ENCODE measurements around the gene INSL6. TPM values are rescaled to one million over a fixed set of nuclear protein-coding genes. Genes with fewer than 3 reads are reported as not detected.

The INSL6 gene
- not detected for polyA plus RNA-seq (2013, experiment 1 of 2)
- polyA plus RNA-seq (2013, experiment 2 of 2): not detected

DNA sequence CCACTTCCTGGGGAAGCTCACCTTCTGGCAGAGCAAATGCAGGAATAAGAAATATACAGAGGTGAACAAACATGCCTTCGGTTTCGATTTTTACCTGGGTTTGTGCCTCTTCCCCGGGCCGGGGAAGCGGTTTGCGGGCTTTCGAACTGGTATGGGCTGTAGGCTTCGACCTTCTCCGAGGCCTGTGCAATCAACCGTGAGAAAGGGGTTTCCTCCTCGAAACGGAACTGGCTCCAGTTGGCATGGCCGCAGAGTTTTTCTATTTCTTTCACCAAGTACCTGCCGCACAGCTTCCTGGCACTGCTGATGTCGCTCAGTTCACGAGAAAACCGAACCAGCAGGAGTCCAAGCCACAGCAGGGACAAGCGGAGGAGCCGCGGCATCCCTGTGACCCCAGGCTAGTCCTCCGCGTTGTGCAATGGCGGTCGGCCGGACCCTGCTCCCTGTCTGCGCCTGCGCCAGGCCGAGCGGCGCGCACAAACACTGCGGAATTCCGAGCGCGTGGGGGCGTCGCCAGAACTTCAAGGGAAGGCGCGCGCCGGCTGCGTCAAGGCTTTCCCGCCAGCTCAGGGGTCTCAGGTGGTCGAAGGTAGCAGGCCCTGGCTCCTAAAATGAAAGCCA, at the start of gene INSL6:
Gene INSL6, minus strand, starts transcription at position 420 of the 621 bp plus-strand sequence. Its CDS starts 37 bp downstream, at position 383.
- no peak within 1 kb of the TSS for H2BK5ac ChIP-seq (ENCODE audit: low read depth, low read length, poor library complexity, severe bottlenecking)
- H3K4me3 ChIP-seq (ENCODE audit: insufficient read depth in 1 of 2, low read depth in 1 of 2, low read length in 2 of 2): no peak within 1 kb of the TSS
- no peak within 1 kb of the TSS for H3K14ac ChIP-seq (ENCODE audit: low read length in 2 of 2)
- H2AK5ac ChIP-seq (ENCODE audit: low read length, severe bottlenecking): no peak within 1 kb of the TSS
- no peaks in the 10 kb centered on the region for H3K79me1 ChIP-seq (replicated peaks; ENCODE audit: low read length, poor library complexity, severe bottlenecking)
- no peak within 1 kb of the TSS for H3K27ac ChIP-seq (ENCODE audit: low read length, poor library complexity, severe bottlenecking)
- H3K4ac ChIP-seq (ENCODE audit: low read depth in 1 of 2, low read length in 2 of 2): no peak within 1 kb of the TSS
- H2BK12ac ChIP-seq (ENCODE audit: low read length in 2 of 2): no peak within 1 kb of the TSS
- WGBS: 97% methylated on average over 44 of the region's 44 CpGs
- no peak within 1 kb of the TSS for H3K23ac ChIP-seq (ENCODE audit: low read length in 2 of 2)
- no peak within 1 kb of the TSS for H3K18ac ChIP-seq (ENCODE audit: low read depth in 1 of 2, low read length in 2 of 2)
- DNase-seq: no peak
- no peak within 1 kb of the TSS for H3K9ac ChIP-seq (ENCODE audit: low read length)
- H4K8ac ChIP-seq (ENCODE audit: low read length): no peak within 1 kb of the TSS
- peaks cover 7% of the 10 kb centered on the region for H3K9me3 ChIP-seq (ENCODE audit: control insufficient read depth, low read length)
- H3K36me3 ChIP-seq (ENCODE audit: control insufficient read depth in 1 of 2, insufficient read depth in 2 of 2, low read depth in 1 of 2, low read length in 2 of 2): no peaks in the 10 kb centered on the region
- no peaks in the 10 kb centered on the region for H3K4me1 ChIP-seq (ENCODE audit: control insufficient read depth, insufficient read depth, low read depth, low read length)
- no peak within 1 kb of the TSS for H2BK15ac ChIP-seq (ENCODE audit: low read depth, poor library complexity, severe bottlenecking)
- H4K91ac ChIP-seq (ENCODE audit: low read length): no peak within 1 kb of the TSS
- H3K4me2 ChIP-seq (ENCODE audit: low read length, poor library complexity, severe bottlenecking): no peak within 1 kb of the TSS
- H3K27me3 ChIP-seq (ENCODE audit: control insufficient read depth in 1 of 2, insufficient read depth in 1 of 2, low read length in 2 of 2): peaks cover 0 to 21% of the 10 kb centered on the region in 2 experiments
- no peak within 1 kb of the TSS for H2AFZ ChIP-seq (ENCODE audit: low read depth, low read length)
- H2BK120ac ChIP-seq (ENCODE audit: low read depth, low read length): no peak within 1 kb of the TSS

DNA sequence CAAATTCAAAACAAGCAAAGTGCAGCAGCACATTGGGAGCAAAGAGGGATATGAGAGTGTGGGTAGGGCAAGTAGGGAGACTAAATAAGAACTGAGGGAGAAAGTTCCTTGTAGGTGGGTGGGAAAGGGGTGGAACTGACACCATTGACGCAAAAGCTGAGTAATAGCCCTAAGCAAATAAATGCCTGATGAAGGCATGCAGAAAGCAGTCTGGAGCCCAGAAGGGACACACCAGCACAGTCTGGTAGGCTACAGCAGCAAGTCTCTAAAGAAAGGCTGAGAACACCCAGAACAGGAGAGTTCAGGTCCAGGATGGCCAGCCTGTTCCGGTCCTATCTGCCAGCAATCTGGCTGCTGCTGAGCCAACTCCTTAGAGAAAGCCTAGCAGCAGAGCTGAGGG, 45.8 kb upstream of the INSL6 start, which contains the start of gene INSL4:
Gene INSL4, plus strand, starts transcription at position 208 of the 400 bp plus-strand sequence. Its CDS starts 105 bp downstream, at position 313.
- Histone ChIP-seq H2AK5ac (ENCODE audit: low read length, severe bottlenecking) (no peak within 1 kb of the TSS), H2BK15ac (ENCODE audit: low read depth, poor library complexity, severe bottlenecking) (no peak within 1 kb of the TSS), H3K79me1 (replicated peaks; ENCODE audit: low read length, poor library complexity, severe bottlenecking) (no peaks in the 10 kb centered on the region), H3K14ac (ENCODE audit: low read length in 2 of 2) (no peak within 1 kb of the TSS), H2BK120ac (ENCODE audit: low read depth, low read length) (no peak within 1 kb of the TSS), H4K8ac (ENCODE audit: low read length) (no peak within 1 kb of the TSS), H2BK5ac (ENCODE audit: low read depth, low read length, poor library complexity, severe bottlenecking) (no peak within 1 kb of the TSS), H2AFZ (ENCODE audit: low read depth, low read length) (no peak within 1 kb of the TSS), H3K18ac (ENCODE audit: low read depth in 1 of 2, low read length in 2 of 2) (no peak within 1 kb of the TSS), H3K4me2 (ENCODE audit: low read length, poor library complexity, severe bottlenecking) (no peak within 1 kb of the TSS), H3K4me1 (ENCODE audit: control insufficient read depth, insufficient read depth, low read depth, low read length) (no peaks in the 10 kb centered on the region), H3K27ac (ENCODE audit: low read length, poor library complexity, severe bottlenecking) (no peak within 1 kb of the TSS), H3K9me3 (ENCODE audit: control insufficient read depth, low read length) (no peaks in the 10 kb centered on the region), H3K36me3 (ENCODE audit: control insufficient read depth in 1 of 2, insufficient read depth in 2 of 2, low read depth in 1 of 2, low read length in 2 of 2) (no peaks in the 10 kb centered on the region), H3K4ac (ENCODE audit: low read depth in 1 of 2, low read length in 2 of 2) (no peak within 1 kb of the TSS), H4K91ac (ENCODE audit: low read length) (no peak within 1 kb of the TSS), H3K23ac (ENCODE audit: low read length in 2 of 2) (no peak within 1 kb of the TSS), H2BK12ac (ENCODE audit: low read length in 2 of 2) (no peak within 1 kb of the TSS), H3K9ac (ENCODE audit: low read length) (no peak within 1 kb of the TSS), H3K4me3 (ENCODE audit: insufficient read depth in 1 of 2, low read depth in 1 of 2, low read length in 2 of 2) (no peak within 1 kb of the TSS), H3K27me3 (ENCODE audit: control insufficient read depth in 1 of 2, insufficient read depth in 1 of 2, low read length in 2 of 2) (peaks cover 8 to 20% of the 10 kb centered on the region in 2 experiments)
- WGBS: 95% methylated on average over 2 of the region's 2 CpGs
- DNase-seq: no peak

- Histone ChIP-seq H2BK5ac (ENCODE audit: low read depth, low read length, poor library complexity, severe bottlenecking) (no peak overlapping the region), H3K4me1 (ENCODE audit: control insufficient read depth, insufficient read depth, low read depth, low read length) (no peaks in the 10 kb centered on the region), H3K4me3 (ENCODE audit: insufficient read depth in 1 of 2, low read depth in 1 of 2, low read length in 2 of 2) (no peak overlapping the region), H2BK15ac (ENCODE audit: low read depth, poor library complexity, severe bottlenecking) (no peak overlapping the region), H3K27me3 (ENCODE audit: control insufficient read depth in 1 of 2, insufficient read depth in 1 of 2, low read length in 2 of 2) (peaks cover 8 to 17% of the 10 kb centered on the region in 2 experiments), H3K36me3 (ENCODE audit: control insufficient read depth in 1 of 2, insufficient read depth in 2 of 2, low read depth in 1 of 2, low read length in 2 of 2) (no peaks in the 10 kb centered on the region), H2BK12ac (ENCODE audit: low read length in 2 of 2) (no peak overlapping the region), H3K79me1 (replicated peaks; ENCODE audit: low read length, poor library complexity, severe bottlenecking) (no peaks in the 10 kb centered on the region), H3K14ac (ENCODE audit: low read length in 2 of 2) (no peak overlapping the region), H2AK5ac (ENCODE audit: low read length, severe bottlenecking) (no peak overlapping the region), H3K18ac (ENCODE audit: low read depth in 1 of 2, low read length in 2 of 2) (no peak overlapping the region), H3K9me3 (ENCODE audit: control insufficient read depth, low read length) (no peaks in the 10 kb centered on the region), H3K4me2 (ENCODE audit: low read length, poor library complexity, severe bottlenecking) (no peak overlapping the region), H3K4ac (ENCODE audit: low read depth in 1 of 2, low read length in 2 of 2) (no peak overlapping the region), H2BK120ac (ENCODE audit: low read depth, low read length) (no peak overlapping the region), H3K23ac (ENCODE audit: low read length in 2 of 2) (no peak overlapping the region), H2AFZ (ENCODE audit: low read depth, low read length) (no peak overlapping the region), H3K27ac (ENCODE audit: low read length, poor library complexity, severe bottlenecking) (no peak overlapping the region), H3K9ac (ENCODE audit: low read length) (no peak overlapping the region), H4K91ac (ENCODE audit: low read length) (no peak overlapping the region), H4K8ac (ENCODE audit: low read length) (no peak overlapping the region)
- DNase-seq: no peak
- 91% methylated on average over 10 of the region's 10 CpGs for WGBS
Measured at GRCh38 chr9:5230554-5230953, 45.1 kb upstream of the INSL6 start.

GRCh38 chr9:5205071-5205470, 19.6 kb upstream of the INSL6 start:
- Histone ChIP-seq H3K23ac (ENCODE audit: low read length in 2 of 2) (no peak overlapping the region), H3K9me3 (ENCODE audit: control insufficient read depth, low read length) (no peaks in the 10 kb centered on the region), H3K27ac (ENCODE audit: low read length, poor library complexity, severe bottlenecking) (no peak overlapping the region), H3K79me1 (replicated peaks; ENCODE audit: low read length, poor library complexity, severe bottlenecking) (no peaks in the 10 kb centered on the region), H2BK5ac (ENCODE audit: low read depth, low read length, poor library complexity, severe bottlenecking) (no peak overlapping the region), H2AFZ (ENCODE audit: low read depth, low read length) (no peak overlapping the region), H2BK120ac (ENCODE audit: low read depth, low read length) (no peak overlapping the region), H3K4me1 (ENCODE audit: control insufficient read depth, insufficient read depth, low read depth, low read length) (no peaks in the 10 kb centered on the region), H4K8ac (ENCODE audit: low read length) (no peak overlapping the region), H2AK5ac (ENCODE audit: low read length, severe bottlenecking) (no peak overlapping the region), H4K91ac (ENCODE audit: low read length) (no peak overlapping the region), H2BK12ac (ENCODE audit: low read length in 2 of 2) (no peak overlapping the region), H3K4me3 (ENCODE audit: insufficient read depth in 1 of 2, low read depth in 1 of 2, low read length in 2 of 2) (no peak overlapping the region), H3K36me3 (ENCODE audit: control insufficient read depth in 1 of 2, insufficient read depth in 2 of 2, low read depth in 1 of 2, low read length in 2 of 2) (no peaks in the 10 kb centered on the region), H3K18ac (ENCODE audit: low read depth in 1 of 2, low read length in 2 of 2) (no peak overlapping the region), H3K14ac (ENCODE audit: low read length in 2 of 2) (no peak overlapping the region), H2BK15ac (ENCODE audit: low read depth, poor library complexity, severe bottlenecking) (no peak overlapping the region), H3K9ac (ENCODE audit: low read length) (no peak overlapping the region), H3K4ac (ENCODE audit: low read depth in 1 of 2, low read length in 2 of 2) (no peak overlapping the region), H3K4me2 (ENCODE audit: low read length, poor library complexity, severe bottlenecking) (no peak overlapping the region), H3K27me3 (ENCODE audit: control insufficient read depth in 1 of 2, insufficient read depth in 1 of 2, low read length in 2 of 2) (no peaks in the 10 kb centered on the region)
- DNase-seq: no peak
